MV-4-11 (cell line): ENCODE measurements around the gene CLDN20.
A peak's percentile ranks its signal among the peaks of the same experiment; 100 is the strongest.

ENCODE experiments used
- DNase-seq: peaks from one replicate; lab custom pipeline; 2025; lab: John Stamatoyannopoulos, UW

The CLDN20 gene

DNA sequence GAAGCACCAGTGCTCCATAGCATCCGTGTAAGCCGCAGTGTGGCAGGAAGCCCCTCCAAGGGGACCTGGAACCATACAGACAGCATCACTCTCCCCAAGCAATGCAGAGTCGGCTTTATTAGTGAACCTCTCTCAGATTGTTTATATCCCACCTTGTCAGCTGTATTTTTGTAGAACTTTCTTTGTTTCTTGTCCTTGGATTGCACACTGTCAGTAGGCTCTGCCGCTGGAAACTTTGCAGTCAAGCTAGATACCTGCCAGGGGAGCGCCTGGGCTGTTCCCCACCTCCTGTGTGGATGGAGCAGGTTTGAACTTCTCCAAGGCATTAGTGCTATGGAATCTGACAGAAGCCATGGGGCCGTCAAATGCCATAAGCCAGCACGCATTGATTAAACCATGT is 18.6 kb upstream of the CLDN20 start:
- DNase-seq, result no peak

DNA sequence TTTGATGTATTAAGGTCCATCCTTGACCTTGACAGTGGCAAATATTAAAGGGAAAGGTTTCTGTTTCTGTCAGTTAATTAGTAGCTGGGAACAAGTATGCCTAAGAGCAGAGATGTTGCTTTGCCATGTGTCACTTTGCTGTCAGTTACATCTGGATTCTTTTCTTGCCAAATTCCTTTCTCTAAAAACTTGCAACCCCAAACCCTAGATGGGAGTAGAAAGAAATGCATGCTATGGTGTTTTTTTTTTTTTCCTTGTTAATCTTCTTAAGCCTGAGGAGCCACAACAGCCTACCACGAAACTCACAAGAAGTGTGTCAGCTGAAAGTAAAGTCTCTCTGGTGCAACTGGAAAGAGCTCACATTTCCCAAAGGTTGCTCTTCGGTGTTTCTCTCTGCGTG is 18.0 kb upstream of the CLDN20 start:
- peak; percentile 54 for DNase-seq

DNA sequence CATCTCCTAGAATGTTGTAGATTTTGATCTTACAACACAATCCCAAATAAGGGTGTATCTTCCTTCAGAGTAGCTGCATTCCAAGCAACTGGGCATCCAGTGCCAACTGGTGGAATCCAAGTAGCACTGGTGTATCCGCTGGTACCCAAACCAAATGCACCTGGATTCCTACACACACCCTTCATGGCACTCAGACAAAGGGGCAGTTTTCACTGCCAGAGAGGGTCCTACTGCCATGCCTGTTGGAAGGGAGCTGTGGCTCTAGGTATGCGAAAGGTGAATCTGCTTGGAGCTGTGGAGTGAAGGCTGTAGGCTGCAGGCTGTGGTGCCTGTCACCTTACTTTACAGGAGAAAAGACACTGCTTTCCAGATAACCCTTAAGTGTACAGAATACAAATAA is 17.0 kb upstream of the CLDN20 start:
- no peak for DNase-seq

DNA sequence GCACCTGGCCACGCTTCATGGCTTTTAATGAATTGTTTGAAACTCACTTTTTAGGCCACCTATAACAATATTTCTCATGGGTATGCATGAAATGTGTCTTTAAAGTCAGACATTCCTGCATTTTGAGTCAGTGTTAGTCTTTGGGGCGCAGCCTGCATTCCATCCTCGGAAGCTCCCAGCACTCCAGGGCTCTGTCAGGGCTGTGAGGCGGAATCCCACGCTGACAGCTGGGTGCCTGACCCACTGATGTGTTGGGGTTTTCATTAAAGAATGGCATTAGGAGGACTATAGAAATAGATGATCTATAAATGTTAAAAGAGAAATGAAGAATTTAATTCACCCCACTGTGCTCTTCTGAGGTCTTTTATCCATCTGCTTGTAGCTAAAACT is 16.2 kb upstream of the CLDN20 start:
- DNase-seq, result no peak

DNA sequence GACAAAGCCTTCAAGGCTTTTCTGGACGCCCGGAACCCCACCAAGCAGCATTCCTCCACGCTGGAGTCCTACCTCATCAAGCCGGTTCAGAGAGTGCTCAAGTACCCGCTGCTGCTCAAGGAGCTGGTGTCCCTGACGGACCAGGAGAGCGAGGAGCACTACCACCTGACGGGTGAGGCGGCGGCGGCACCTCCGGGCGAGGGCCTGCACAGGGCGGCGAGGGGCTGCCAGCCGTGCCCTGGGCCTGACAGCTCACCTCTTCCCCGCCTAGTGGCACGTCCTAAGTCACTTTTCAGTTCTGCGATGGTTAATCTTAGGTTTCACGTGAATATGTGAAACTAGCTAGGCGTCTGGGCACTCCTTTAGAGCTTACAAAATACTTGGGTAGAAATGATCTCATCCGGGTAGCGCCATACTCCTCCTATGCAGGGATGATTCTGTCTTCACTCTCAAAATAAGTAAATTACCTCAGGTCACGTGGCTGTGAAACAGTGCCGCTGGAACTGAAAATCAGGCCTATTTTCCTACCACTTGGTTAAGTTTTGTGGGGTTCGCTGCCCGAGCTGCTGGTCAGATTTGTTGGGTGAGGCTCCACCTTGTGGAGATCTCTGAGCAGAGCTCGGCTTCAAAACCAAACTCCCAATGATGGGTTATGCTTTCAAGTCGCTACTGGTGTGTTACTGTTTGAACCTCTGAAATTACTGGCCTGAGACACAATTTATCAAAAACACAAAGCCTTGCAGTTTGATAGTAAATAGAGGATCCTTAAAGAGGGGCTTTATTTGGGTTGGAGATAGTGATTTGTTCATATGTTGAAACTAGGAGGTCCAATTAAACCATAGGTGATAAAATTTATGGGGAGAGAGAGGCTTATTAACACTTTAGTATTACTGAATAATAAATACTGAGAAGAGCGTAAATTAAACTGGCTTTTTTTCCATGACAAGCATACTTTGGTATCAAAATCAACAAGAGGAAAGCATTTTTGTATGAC is 15.5 kb upstream of the CLDN20 start:
- no peak for DNase-seq

DNA sequence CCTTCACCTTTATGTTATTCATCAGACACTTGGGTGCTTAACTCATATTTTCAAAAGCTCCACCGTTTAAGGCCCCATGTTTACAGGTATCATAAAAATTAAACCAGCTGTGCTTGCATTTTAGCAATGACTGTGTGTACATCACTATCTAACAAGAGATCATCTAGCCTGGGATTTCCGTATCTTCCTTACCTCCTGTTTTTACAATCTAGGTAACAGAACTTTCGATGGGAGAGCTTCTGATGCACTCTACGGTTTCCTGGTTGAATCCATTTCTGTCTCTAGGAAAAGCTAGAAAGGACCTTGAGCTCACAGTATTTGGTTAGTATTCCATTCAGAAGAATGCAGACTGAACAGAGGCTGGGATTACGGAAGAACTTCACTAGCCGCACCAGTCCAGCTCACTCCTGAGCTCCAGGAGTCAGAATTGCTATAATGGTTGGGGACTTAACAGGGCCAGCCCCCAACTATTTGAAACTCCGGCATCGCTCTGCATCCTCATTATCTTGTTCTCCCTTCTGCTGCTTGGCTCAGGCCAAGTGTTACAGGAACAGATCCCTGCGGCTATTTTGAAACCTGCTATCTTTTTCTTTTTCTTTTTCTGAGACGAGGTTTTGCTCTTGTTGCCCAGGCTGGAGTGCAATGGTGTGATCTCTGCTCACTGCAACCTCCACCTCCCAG is 13.0 kb upstream of the CLDN20 start:
- DNase-seq, result no peak

DNA sequence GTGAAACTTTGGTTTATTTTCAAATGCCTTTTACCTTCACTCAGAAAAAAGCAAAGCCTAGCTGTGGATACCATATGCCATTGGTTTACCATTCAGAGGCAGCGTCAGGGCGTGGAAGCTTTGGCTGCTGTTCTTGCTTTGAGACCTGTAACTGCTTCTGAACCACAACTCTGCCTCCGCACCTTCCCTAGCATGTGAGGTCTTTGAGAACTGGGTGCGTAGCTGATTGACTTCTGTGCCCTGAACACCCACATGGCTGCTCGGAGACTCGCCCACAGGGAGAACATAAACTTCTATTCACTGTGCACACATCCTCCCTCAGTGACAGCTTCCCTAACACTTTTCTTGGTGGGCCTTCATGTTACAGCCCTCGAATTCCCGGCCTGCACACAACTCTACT is 11.2 kb upstream of the CLDN20 start:
- DNase-seq, result no peak

DNA sequence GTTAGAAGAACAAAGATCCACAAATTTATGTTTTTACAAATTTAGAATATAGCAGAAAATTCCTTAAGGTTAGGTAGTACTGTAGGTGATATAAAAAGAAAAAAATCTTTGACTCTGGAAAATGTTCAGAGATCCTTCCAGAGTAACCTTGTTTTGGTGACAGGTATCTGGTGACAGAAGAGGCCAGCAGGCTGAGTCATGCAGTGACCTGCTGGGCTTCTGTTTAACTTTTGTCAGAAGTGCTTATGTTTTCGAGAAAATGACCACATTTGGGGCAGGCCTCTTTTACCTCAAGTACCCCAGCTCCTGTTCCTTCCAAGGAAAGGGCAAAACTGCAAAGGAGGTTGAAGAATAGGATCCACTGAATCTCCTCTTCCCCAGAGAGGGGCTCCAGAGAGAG is 10.5 kb upstream of the CLDN20 start:
- no peak for DNase-seq

DNA sequence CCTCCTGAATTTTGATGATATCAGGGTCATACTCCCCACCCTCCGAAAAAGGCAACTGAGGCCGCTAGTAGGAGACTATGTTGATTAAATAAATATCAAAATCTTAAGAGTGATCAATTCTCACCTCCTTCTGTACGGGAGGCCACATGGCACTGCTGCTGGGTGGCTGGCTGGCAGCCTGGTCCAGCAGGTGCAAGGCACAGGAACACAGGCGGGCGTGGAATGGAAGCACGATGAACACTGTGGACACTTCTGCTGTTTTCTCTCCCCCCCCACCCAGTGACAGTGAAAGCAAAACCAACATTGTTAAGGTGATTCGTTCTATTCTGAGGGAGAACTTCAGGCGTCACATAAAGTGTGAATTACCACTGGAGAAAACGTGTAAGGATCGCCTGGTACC is 9.7 kb upstream of the CLDN20 start:
- no peak for DNase-seq

DNA sequence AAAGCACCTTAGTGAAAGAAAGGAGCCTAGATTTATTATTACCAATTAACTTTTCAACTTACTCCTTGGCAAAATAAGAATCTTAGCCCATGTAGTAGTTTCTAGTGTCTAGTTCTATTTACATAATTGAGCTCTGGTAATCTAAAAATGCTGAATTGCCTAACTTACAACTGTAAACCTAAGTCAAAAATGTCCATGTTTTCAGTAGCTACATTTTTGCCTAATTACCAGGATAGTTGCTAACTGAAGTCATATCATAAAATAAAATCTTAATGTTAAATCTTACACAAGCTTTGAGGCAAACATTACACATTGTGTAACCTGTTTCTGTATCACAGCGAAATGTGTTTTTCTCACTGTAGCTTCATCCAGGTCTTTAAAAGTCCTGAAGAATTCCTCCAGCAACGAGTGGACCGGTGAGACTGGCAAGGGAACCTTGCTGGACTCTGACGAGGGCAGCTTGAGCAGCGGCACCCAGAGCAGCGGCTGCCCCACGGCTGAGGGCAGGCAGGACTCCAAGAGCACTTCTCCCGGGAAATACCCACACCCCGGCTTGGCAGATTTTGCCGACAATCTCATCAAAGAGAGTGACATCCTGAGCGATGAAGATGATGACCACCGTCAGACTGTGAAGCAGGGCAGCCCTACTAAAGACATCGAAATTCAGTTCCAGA is 7.6 kb upstream of the CLDN20 start:
- no peak for DNase-seq

DNA sequence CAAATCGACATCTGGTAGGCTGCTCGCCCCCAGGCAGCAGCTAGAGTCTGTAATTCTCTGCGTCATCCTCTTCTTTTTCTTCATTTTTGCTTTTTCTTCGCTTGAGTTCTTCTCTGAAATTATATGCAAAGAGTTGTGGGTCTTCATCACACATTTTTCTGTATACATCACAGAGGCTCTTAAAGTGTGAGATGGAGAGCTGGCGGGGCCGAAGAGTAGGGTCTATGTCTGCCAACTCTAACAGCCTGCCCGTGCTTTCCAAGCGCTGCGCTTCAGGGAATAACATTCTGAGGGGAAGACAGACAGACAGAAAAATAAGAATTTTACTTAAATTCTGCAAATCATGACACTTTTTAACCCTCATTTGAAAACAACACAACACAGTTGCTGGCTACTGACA is 6.0 kb upstream of the CLDN20 start:
- no peak for DNase-seq

DNA sequence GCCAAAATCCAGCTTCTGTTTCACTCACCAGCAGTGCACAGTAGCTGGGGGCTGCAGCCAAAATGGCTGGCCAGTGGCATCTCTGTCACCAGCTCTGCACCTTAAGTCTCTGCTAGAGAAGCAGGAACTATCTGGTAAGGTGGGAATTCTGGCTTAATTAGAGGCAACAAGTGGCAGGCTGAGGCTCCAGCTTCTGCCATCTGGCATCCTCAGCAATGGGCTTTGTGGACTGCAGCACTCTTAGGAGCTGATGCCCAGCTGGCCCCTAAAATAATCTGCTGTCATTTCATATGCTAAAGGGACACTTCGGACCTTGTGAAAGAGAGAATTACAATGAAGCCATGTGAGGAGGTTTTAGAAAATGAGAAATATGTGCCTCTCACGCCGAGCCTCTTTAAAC is 4.6 kb upstream of the CLDN20 start:
- no peak for DNase-seq

DNA sequence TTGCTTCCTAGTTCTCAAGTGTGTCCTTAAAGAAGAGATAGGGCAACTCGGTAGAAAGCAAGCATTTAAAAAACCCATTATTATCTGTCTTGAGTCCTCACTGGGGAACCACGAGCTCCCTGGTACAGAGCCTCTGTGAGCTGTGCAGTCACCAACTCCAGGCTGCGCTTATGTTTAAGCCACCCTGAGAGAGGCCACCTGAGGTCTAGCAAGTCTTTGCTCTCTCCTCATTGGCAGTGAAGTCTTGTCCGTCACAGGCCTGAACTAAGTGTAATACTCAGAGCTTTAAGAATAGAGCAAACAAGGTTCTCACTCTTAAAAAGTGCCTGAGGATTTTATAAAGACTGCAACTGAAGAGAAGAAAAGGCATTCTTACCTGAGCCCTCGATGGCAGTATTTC is 3.9 kb upstream of the CLDN20 start:
- no peak for DNase-seq

DNA sequence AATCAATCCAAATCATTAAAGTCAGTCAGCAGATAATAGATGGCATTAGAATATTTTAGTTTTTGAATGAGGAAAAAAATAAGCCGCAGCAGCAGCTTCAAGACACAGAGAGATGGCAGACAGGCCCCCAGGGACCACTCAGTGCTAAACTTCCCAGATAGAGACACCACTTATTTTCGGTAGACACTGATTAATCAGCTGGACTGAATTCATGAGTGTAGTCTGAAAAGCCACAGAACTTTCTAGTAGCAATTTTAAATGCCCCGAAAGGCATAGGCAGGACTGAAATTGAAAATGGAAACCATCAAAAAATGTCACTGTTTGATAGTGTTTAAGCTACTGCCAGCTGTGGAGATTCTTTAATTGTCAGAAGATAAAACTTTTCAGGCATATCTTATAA is 3.1 kb upstream of the CLDN20 start:
- DNase-seq, result no peak

DNA sequence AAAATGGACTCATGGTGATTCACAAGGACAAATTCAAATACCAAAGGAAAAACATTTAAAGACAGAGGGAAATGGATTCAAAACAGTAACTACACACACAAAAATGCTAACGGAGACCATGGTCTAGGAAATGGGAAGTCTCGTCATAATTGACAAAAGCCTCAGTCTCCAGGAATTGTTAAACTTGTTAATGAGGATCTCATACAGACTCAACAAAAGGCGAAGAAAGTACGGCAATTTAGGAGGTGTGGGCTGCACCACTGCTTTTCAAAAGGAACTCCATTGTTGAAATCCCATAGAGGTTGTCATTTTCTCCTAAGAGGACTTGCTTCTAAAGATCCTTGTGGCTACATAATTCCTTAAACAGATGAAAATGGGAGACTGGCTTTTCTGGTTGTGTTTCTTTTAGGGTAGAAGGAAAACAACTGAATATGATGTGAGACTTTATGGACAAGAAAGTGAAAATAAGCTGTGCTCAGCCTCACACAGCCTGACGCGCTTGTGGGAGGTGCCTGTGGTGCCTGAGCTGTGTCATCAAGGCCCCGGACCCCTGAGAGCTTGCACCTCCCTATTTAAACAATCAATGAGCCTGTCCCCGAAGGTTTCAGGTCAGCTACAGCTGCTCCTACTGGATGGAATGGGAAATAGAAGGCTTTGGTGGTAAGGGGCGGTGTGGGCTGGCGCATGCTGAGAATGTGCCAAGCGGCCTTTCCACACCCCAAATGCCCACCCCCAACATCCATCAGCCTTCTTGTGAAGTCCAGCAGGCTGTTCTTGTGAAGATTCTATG is 2.5 kb upstream of the CLDN20 start:
- no peak for DNase-seq

DNA sequence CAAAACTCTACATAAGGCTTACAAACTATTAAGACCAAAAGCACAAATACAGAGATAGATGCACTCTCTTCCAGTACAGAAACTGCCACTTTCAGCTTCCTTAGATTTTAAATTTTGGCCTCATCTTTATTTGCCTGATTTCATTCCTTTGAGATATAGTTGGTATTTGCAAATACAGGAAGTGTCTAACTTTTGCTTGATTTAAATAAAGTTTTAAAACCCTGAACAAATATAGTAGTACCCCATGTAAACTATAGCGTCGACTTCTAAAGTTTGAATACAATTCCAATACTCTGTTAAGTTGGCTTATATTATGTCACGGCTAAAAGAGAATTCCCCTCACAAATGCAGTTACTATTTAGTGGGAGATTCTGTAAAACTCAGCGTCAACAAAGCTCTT is 1.2 kb upstream of the CLDN20 start:
- no peak for DNase-seq

DNA sequence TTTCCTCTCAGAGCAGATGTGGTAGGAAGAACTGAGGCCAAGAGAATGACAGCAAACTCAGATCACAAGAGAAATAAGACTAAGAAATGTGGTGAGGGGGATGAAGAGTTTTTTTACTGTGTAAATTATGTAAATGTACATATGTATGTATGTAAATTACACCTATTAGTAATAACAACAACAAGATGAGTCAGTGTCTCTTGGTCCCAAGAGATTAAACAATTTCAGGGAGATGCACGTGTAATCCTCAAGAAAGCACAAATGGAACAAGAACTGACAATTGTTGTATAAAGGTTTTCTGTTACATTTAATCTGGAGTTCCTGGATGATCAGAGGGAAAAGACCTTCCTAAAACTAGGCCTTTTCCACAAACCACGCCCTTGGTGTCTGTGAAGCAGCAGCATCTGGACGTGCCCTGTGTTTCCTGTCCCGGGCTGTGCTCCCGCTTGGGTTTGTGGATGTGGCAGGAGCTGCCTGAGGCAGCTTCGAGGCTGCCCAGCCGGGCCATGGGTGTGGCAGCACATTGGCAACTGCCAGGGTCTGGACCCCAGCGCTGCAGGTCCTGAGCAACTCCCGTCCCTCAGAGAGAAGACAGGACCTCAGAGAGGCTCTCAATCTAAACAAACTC is 994 bp downstream of the CLDN20 start:
- no peak for DNase-seq

DNA sequence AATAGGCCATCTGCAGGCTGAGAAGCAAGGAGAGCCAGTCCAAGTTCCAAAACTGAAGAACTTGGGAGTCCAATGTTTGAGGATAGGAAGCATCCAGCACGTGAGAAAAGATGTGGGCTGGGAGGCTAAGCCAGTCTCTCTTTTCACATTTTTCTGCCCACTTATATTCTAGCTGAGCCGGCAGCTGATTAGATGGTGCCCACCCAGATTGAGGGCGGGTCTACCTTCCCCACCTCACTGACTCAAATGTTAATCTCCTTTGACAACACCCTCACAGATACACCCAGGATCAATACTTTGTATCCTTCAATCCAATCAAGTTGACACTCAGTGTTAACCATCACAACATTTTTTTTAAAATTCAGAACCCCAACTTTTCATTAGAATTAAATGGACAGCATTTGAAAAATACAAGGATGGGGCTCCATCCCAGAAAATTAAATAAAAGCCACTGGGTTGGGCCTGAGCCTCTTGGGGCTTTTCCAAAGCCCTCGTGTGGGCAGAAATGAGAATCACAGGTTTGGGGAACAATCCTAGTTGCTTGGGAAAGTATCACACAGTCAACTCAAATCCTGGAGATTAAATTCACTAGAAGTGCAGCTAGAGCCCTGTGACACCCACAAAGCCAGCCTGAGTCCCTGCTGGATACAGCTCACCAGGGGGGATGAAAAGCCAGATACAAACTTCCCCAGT is 2.2 kb downstream of the CLDN20 start:
- no peak for DNase-seq

DNA sequence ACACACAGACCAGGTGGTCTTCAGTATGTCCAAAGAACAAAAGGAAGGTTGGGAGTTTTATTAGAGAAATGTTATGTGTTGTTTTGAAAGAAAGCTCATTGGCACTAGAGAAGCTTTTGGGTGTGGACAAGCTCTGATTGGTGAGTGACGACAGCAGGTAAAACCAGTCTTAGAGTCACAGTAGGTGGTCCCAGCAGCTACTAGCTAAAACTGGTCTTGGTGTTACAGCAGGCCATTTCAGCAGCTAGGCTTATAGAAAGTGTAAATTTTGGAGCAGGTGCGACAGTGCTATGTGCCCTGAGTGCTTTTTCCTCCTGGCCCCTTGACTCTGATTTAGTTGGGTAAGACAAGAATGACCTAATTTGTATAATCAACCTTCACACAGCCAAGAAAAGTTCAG is 3.6 kb downstream of the CLDN20 start:
- no peak for DNase-seq

DNA sequence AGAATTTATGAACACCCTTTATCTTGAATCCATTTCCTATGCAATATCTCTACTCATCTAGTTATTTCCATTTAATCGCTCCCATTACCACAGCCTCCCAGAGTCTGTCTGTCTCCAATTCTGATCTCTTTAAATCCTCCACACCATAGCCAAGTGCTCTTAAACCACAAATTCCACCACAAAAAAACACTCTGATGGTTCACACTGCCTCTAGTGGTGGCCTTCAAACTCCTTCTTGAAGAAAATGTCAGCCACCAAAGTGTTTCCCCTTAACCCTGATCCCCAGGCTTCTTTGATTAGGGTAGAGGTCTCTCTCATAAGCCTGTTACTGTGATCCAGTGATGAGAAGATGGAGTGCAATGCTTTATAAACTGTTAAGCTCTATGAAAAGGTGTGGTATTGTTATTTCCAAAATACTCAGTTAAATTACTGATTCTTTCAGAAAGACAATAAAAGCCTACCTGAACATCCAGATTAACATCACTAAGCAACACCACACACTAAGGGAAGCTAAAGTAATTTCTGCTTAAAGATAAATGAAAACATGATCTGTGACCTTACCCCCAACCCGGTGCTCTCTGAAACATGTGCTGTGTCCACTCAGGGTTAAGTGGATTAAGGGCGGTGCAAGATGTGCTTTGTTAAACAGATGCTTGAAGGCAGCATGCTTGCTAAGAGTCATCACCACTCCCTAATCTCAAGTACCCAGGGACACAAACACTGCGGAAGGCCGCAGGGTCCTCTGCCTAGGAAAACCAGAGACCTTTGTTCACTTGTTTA is 4.5 kb downstream of the CLDN20 start:
- DNase-seq, result peak; percentile 71
